Measurements from ENCODE around the gene HBG2. TPM values are rescaled to one million over a fixed set of nuclear protein-coding genes. Genes with fewer than 3 reads are reported as not detected.

The HBG2 gene
- total and polyA plus RNA-seq, 9 of the 15 experiments (the other 6 are each of a cell fraction or from before 2014, with no cell fraction given): 1,626 to 58,619 (median 10,515) TPM

- no peak; the same call in 1 of the 2 replicates for TF ChIP-seq ZC3H11A (IDR thresholded peaks at IDR 0.05; ENCODE audit: low read depth, low read length)
- TF ChIP-seq NR2C2 (CRISPR knock-in tag; IDR thresholded peaks at IDR 0.05): peak; percentile 74
- peak; percentile 95 for TF ChIP-seq NR2C2 (tag; IDR thresholded peaks at IDR 0.05)
- TF ChIP-seq KLF16 (IDR thresholded peaks at IDR 0.05): peak; percentile 98
- TF ChIP-seq HNRNPUL1 (IDR thresholded peaks at IDR 0.05; ENCODE audit: low read length): no peak
- peak; percentile 93 for TF ChIP-seq EGR1 (conservative IDR thresholded peaks at IDR 0.05)
- no peak for TF ChIP-seq ZFP91 (CRISPR knock-in tag; IDR thresholded peaks at IDR 0.05)
- TF ChIP-seq MAFK (IDR thresholded peaks at IDR 0.05; ENCODE audit: low read length): peak; percentile 99
- TF ChIP-seq ZNF77 (CRISPR knock-in tag; IDR thresholded peaks at IDR 0.05): no peak
- no peak for TF ChIP-seq GTF2F1 (IDR thresholded peaks at IDR 0.05; ENCODE audit: low read depth, low read length)
- TF ChIP-seq LEF1 (IDR thresholded peaks at IDR 0.05): peak; percentile 94
- TF ChIP-seq BRF1 (IDR thresholded peaks at IDR 0.05; ENCODE audit: borderline replicate concordance, extremely low read depth, insufficient read length): no peak
- no peak for TF ChIP-seq E2F4 (CRISPR knock-in tag; IDR thresholded peaks at IDR 0.05; ENCODE audit: low read depth)
- no peak for TF ChIP-seq FOXK1 (CRISPR knock-in tag; IDR thresholded peaks at IDR 0.05; ENCODE audit: borderline replicate concordance)
- TF ChIP-seq ARID3B (CRISPR knock-in tag; IDR thresholded peaks at IDR 0.05; ENCODE audit: borderline replicate concordance): no peak
- no peak for TF ChIP-seq NUFIP1 (IDR thresholded peaks at IDR 0.05; ENCODE audit: partially characterized antibody)
- TF ChIP-seq ZNF512 (tag; IDR thresholded peaks at IDR 0.05): no peak
- no peak for TF ChIP-seq ZBTB8A (IDR thresholded peaks at IDR 0.05; ENCODE audit: partially characterized antibody)
- TF ChIP-seq XRCC5 (IDR thresholded peaks at IDR 0.05; ENCODE audit: low read depth, low read length): no peak
- no peak for TF ChIP-seq HNRNPK (IDR thresholded peaks at IDR 0.05; ENCODE audit: low read depth, low read length, poor library complexity, severe bottlenecking)
- peak; percentile 99 for TF ChIP-seq SMARCA4 (IDR thresholded peaks at IDR 0.05)
- peak in 1 of 3 experiments; percentile 11; a peak in 1 of 6 replicates for TF ChIP-seq CTCF (IDR thresholded peaks at IDR 0.05 in 2 of 3, conservative IDR thresholded peaks at IDR 0.05 in 1 of 3; ENCODE audit: insufficient read depth in 2 of 3, low read depth in 1 of 3, low read length in 3 of 3)
Observed at GRCh38 chr11:5280582-5281102, 26.1 kb upstream of the HBG2 start (continued).
